HG03460 (cell line): ENCODE data around the gene PCK1.

ENCODE experiments used
- ATAC-seq: cut with Tn5 transposase; IDR thresholded peaks from one replicate; pipeline ENCODE4 v1.9.1; 2021; ENCODE audit not compliant: unreplicated experiment

PCK1 gene

GRCh38 chr20:57559658-57560553, 1.0 kb upstream of the PCK1 start:
- ATAC-seq = no peak

DNA sequence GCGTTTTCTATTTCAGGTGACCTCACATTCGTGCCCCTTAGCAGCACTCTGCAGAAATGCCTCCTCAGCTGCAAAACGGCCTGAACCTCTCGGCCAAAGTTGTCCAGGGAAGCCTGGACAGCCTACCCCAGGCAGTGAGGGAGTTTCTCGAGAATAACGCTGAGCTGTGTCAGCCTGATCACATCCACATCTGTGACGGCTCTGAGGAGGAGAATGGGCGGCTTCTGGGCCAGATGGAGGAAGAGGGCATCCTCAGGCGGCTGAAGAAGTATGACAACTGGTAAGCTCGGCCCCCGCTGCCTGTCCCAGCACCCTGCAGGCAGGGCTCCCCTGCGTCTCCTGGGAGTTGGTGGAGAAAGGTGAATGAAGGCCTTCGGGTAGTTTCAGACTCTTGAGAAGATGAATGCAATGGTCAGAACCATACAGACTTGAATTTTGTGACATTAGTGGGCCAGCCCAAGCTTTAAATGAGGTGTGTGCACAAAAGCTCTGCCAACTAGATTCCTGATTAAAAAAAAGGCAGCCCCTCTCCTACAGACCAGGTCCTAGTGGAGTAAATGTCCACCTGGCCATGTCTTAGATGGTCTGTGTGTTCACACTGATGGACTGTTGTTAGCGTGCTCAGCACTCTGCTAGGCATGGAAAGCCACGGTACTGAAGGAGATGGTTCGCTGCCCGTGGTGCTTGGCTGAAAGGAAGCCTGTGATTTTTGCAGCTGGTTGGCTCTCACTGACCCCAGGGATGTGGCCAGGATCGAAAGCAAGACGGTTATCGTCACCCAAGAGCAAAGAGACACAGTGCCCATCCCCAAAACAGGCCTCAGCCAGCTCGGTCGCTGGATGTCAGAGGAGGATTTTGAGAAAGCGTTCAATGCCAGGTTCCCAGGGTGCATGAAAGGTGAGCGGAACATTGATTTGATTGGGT, 708 bp downstream of the PCK1 start:
- ATAC-seq = no peak

- ATAC-seq = no peak
Measured at GRCh38 chr20:57562541-57563465, 1.9 kb downstream of the PCK1 start.

DNA sequence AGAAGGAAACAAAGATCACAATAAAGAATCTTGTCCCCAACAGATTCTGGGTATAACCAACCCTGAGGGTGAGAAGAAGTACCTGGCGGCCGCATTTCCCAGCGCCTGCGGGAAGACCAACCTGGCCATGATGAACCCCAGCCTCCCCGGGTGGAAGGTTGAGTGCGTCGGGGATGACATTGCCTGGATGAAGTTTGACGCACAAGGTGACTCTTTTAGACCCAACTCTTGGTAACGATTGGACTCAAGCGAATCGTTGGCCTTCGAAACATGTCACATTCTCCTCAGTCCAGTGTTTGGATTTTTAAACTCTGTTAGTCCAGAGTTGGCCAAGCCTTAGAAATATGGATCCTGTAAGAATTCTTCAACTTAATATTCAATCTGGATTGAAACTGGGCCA, 2.6 kb downstream of the PCK1 start:
- ATAC-seq = no peak

- ATAC-seq = no peak
Measured at GRCh38 chr20:57564180-57564802, 3.4 kb downstream of the PCK1 start.

DNA sequence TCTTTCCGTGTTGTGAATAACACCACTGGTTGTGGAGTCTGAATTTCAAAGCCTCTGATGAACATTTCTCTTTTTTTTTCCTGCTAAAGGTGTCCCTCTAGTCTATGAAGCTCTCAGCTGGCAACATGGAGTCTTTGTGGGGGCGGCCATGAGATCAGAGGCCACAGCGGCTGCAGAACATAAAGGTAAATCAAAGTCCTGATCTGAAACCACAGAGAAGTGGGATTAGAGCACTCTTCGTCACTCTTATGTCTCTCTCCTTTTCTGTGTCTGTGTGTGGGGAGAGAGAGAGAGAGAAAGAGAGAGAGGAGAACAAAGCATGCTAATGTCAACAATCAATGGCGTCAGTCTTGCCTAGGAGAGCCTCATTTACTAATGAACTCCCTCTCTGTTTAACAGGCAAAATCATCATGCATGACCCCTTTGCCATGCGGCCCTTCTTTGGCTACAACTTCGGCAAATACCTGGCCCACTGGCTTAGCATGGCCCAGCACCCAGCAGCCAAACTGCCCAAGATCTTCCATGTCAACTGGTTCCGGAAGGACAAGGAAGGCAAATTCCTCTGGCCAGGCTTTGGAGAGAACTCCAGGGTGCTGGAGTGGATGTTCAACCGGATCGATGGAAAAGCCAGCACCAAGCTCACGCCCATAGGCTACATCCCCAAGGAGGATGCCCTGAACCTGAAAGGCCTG, 4.2 kb downstream of the PCK1 start:
- no peak for ATAC-seq

- ATAC-seq = no peak
Measured at GRCh38 chr20:57566399-57566798, 5.5 kb downstream of the PCK1 start.

DNA sequence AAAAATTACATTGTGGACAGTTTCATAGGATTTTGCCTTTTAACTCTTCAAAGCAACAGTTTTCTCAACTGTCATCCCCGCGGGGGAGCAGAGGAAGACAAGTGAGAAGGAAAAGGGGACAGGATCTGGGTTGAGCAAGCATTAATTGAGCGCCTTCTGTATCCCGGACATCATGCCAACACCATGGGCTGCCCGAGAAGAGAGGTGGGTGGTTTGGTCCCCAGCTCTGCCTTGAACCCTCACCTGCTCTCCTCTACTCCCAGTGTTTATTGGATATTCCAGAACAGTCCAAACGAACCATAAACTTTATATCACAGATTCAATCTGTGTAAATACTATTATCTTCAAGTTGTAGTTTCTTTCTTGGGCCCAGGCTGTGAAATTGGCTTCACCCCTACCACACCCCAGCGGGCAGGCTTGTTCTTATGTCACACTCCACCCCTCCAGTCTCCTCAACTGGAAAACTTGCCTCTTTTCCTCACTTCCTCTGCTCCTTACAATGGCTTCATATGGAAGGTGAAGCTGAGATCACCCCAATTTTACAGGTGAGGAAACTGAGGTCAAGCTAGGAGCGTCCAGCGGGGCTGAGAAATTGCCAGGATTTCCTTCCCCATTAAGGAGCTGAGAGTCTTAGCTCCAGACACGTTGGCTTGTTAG, 6.0 kb downstream of the PCK1 start:
- no peak for ATAC-seq

DNA sequence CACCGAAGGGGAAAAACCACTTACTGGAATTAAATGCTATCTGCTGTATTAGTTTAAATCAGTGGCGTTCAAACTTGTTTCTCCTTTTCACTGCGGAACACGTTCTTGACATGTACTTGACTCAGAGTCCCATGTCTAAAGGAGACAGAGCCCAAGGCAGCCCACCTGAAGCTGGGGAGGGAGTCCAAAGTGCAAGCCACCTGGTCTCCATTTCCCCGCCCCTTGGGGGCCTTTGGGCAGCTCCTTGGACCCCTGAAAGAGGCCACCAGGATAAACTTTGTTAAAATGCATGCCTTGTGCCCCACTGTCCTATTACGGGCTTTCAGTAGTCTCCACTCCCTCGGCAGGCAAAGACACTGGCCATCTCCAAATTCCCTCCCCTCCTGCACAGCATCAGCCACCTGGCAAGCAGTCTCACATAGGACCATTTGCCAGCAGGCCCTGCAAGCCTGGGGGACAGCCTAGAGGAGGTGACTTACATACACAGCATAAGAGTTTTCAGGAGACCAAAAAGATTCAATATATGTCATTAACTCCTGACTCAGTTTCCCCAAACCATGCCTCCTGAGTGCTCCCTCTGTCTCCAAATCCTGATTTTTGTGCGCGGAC, 6.7 kb downstream of the PCK1 start:
- ATAC-seq = no peak

DNA sequence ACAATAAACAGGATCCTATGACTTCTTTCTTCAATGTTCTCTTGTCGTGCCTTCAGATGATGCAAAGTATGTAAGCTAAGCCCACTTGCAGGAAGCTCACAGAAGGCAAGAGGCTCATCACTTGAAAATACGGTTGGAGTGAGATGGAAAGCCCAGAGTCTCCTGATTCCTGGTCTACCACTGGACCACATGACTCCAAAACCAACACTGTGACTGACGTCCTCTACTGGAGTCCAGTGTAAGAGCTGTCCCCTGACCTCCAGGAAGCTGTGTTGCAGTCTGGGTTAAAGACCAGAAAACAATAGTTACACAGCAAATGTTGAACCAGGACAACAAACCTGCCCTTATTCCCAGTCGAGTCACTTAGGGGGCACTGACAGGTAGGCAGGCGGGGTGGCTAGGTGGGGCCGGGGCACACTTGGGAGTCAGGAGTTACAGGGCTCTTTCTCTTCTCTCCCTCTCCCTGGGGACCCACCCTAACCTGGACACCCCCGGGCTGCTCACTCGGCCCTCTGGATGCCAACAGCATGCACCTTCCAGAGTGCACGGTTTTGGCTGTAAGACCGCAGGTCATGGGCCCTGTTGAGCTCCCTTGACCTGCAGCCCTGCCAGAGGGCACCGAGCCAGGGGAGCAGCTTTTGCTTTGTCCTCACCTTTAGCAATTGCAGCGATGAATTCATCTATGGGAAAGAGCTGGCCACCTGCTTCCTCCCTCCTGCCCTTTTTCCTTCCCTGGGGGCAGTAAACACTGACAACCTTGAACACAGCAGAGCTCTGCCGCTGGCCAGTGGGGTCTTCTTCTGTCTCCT, 7.4 kb downstream of the PCK1 start:
- ATAC-seq = no peak

- ATAC-seq = no peak
Measured at GRCh38 chr20:57568960-57569359, 8.1 kb downstream of the PCK1 start.

GRCh38 chr20:57570145-57570850, 9.4 kb downstream of the PCK1 start:
- no peak for ATAC-seq

DNA sequence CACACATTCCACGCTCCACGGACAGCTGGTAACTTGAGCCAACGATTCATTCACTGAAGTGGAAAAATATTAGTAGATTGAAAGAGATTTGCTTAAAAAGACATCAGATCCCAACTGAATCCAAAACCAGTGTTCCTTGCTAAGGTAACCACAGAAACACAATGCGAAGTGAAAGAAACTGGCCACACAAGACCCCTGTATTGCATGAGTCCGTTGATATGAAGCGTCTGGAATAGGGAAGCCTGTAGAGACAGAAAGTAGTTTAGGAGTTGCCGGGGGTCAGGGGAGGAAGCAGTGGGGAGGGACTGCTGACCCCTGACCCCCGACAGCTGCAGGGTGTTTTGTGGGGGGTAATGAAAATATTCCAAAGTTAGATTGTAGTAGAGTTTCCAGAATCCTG, 10.0 kb downstream of the PCK1 start:
- ATAC-seq = no peak

- ATAC-seq = no peak
Measured at GRCh38 chr20:57571782-57572416, 11.0 kb downstream of the PCK1 start.

GRCh38 chr20:57573242-57573641, 12.3 kb downstream of the PCK1 start:
- ATAC-seq = no peak

DNA sequence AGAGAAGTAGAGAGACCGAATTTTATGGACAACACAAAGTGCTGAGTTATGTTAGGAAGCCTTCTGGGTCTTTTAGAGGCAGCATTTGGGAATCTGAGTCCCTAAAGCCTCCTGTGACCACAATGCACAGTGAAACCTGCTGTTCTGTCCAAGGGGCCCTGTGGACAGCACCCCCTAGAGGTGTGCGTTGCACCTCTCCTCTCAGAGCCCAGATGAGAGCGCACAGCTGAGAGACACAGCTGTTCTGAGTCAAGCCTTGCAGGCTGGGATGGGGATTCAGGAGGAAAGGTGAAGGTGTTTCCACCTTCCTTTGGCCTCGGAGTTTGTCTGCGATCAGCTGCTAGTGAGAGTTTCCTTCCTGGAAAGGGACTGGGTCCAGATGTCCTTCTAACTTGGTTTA, 13.0 kb downstream of the PCK1 start:
- no peak for ATAC-seq

- ATAC-seq = no peak
Measured at GRCh38 chr20:57574954-57575353, 14.0 kb downstream of the PCK1 start.
